Naive thymus-derived CD8-positive, alpha-beta T cell (primary cell): ENCODE measurements around the gene GGT6. TPM values are rescaled to one million over a fixed set of nuclear protein-coding genes. Genes with fewer than 3 reads are reported as not detected.
"Not testable (repeated sequence)": the region's sequence is repeated elsewhere in the genome, so short reads cannot be mapped to it uniquely, and the experiment has no call there.

Experiments
- ATAC-seq, 2 donors: fragments of 150-1000 bp; cut with Tn5 transposase in 1 of 2; sonication (Bioruptor Pico), chemical (Tn5 transposase) in 1 of 2; 1 replicate in 1 of 2; 2 replicates in 1 of 2; pipeline ENCODE4 v1.10.0; 2021; ENCODE audit warnings: mild to moderate bottlenecking in 2 of 2, moderate library complexity in 2 of 2
- POLR2A ChIA-PET: fragments of 350-600 bp; sonication (Branson Sonifier 250); formaldehyde crosslinking; loops from one replicate; lab custom pipeline; 2021; ENCODE audit warnings: antibody characterized with exemption; lab: Charles Lee
- DNase-seq, 10 donors: peaks; one replicate each; pipeline versions ENCODE4 v3.0.0 to v3.0.0-alpha.2; 2020 to 2022
- H3K27ac Mint-ChIP-seq, 10 donors: one replicate each; pipeline ENCODE4 v1.8.0; 2020 to 2022; ENCODE audit warnings: mild to moderate bottlenecking in 10 of 10, mixed read lengths in 10 of 10, moderate library complexity in 4 of 10, inconsistent platforms in 1 of 10
- H3K27me3 Mint-ChIP-seq, 5 donors: one replicate each; pipeline ENCODE4 v1.8.0; 2021 to 2022; ENCODE audit warnings: mixed read lengths in 5 of 5
- H3K36me3 Mint-ChIP-seq, 3 donors: one replicate each; pipeline ENCODE4 v1.8.0; 2020 to 2022; ENCODE audit warnings: mixed read lengths in 3 of 3, mild to moderate bottlenecking in 2 of 3, inconsistent platforms in 1 of 3
- H3K4me1 Mint-ChIP-seq, 4 donors: one replicate each; pipeline ENCODE4 v1.8.0; 2021 to 2022; ENCODE audit warnings: mixed read lengths in 4 of 4
- H3K4me3 Mint-ChIP-seq, 10 donors: one replicate each; pipeline ENCODE4 v1.8.0; 2020 to 2022; ENCODE audit warnings: mild to moderate bottlenecking in 10 of 10, mixed read lengths in 10 of 10, moderate library complexity in 6 of 10, inconsistent platforms in 1 of 10
- H3K9me3 Mint-ChIP-seq, 9 donors: one replicate each; pipeline ENCODE4 v1.8.0; 2020 to 2022; ENCODE audit warnings: mixed read lengths in 9 of 9, mild to moderate bottlenecking in 3 of 9, inconsistent platforms in 1 of 9, moderate library complexity in 1 of 9
- polyA plus RNA-seq, 3 donors: library from polyadenylated mRNA; unstranded; fragments of 300-500 nt; fragmentation: Illumina TruSeq; gene quantifications; one replicate each; pipeline ENCODE4 v1.2.3, GENCODE V29; 2021
- total RNA-seq, 8 experiments: library from RNA in 2 of 8; stranded (reverse) in 2 of 8; gene quantifications; one replicate each; pipeline ENCODE4 v1.2.3 and lab custom pipeline; 2021 to 2026

GGT6 gene
- total RNA-seq (not detected), polyA plus RNA-seq (not detected), total RNA-seq (lab: John Stamatoyannopoulos, UW) (0 reads per million in 6 experiments)

GRCh38 chr17:4560421-4560820 lies at the start of gene GGT6:
Gene GGT6 (minus strand): TSS chr17:4560577. CDS start chr17:4560521, 56 bp downstream.
- POLR2A ChIA-PET: interaction anchor here (0.5 kb wide), 1 partner anchor 417 kb away, joined by 3 read pairs; no protein-coding TSS in a partner anchor
- Mint-ChIP-seq H3K27ac (no peak within 1 kb of the TSS), H3K4me3 (no peak within 1 kb of the TSS), H3K9me3 (no peaks in the 10 kb centered on the region), H3K36me3 (no peaks in the 10 kb centered on the region), H3K4me1 (peaks cover 11 to 28% (median 24%) of the 10 kb centered on the region in 4 donors), H3K27me3 (peaks cover 0 to 1% (median 0%) of the 10 kb centered on the region in 5 donors)
- no peak for ATAC-seq
- DNase-seq: no peak

DNA sequence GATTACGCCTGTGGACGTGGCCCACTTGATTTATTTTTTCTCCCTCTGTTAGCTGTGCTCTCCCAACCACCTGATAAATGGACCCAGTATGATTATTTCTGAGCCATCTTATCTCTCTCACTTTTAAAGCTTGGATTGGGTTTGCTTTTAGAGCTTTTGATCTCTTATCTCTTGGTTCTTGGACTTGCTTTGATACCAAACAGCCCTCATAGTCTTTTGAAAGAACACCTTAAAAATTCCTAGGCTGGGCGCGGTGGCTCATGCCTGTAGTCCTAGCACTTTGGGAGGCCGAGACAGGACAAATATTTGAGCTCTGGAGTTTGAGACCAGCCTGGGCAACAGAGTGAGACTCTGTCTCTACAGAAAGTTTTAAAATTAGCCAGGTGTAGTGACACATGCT lies 49.8 kb upstream of the GGT6 start:
- H3K4me1 Mint-ChIP-seq: peaks cover 0 to 6% (median 1%) of the 10 kb centered on the region in 4 donors
- H3K27ac Mint-ChIP-seq: no peak overlapping the region
- no peaks in the 10 kb centered on the region for H3K9me3 Mint-ChIP-seq
- ATAC-seq: no peak
- no peak overlapping the region for H3K4me3 Mint-ChIP-seq
- no peaks in the 10 kb centered on the region for H3K36me3 Mint-ChIP-seq
- H3K27me3 Mint-ChIP-seq: peaks cover 12 to 28% (median 14%) of the 10 kb centered on the region in 5 donors
- no peak for DNase-seq
- POLR2A ChIA-PET: no interaction called here

- Mint-ChIP-seq H3K4me3 (no peak overlapping the region), H3K27ac (no peak overlapping the region), H3K36me3 (no peaks in the 10 kb centered on the region), H3K9me3 (no peaks in the 10 kb centered on the region), H3K4me1 (peaks cover 0 to 6% (median 1%) of the 10 kb centered on the region in 4 donors), H3K27me3 (peaks cover 12 to 28% (median 14%) of the 10 kb centered on the region in 5 donors)
- POLR2A ChIA-PET: no interaction called here
- ATAC-seq: no peak
- no peak for DNase-seq
Observed at GRCh38 chr17:4609761-4610160, 49.4 kb upstream of the GGT6 start.

DNA sequence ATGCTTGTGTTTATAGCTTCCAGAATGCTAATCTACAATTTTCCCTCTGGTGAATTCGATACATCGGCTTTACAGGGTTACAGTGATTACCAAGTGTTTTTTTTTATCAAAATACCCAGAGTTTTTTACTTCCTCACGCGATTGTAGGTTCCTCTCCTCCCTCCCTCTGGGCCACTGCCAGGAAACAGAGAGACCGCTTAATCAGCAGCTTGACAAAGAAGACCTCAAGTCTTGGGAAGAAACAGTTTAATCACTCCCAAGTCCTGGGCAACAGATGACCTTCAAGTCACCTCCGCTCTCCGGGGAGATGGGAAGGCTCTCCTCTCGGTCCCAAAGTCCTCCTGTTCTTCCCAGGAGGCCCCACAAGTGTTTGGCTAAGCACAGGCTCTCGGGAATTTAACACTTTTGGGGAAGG lies 47.4 kb upstream of the GGT6 start:
- no peaks in the 10 kb centered on the region for H3K9me3 Mint-ChIP-seq
- no peak for DNase-seq
- POLR2A ChIA-PET: no interaction called here
- H3K36me3 Mint-ChIP-seq: no peaks in the 10 kb centered on the region
- H3K27me3 Mint-ChIP-seq: peaks cover 12 to 28% (median 14%) of the 10 kb centered on the region in 5 donors
- peaks cover 0 to 6% (median 1%) of the 10 kb centered on the region in 4 donors for H3K4me1 Mint-ChIP-seq
- no peak overlapping the region for H3K27ac Mint-ChIP-seq
- H3K4me3 Mint-ChIP-seq: no peak overlapping the region
- no peak for ATAC-seq

DNA sequence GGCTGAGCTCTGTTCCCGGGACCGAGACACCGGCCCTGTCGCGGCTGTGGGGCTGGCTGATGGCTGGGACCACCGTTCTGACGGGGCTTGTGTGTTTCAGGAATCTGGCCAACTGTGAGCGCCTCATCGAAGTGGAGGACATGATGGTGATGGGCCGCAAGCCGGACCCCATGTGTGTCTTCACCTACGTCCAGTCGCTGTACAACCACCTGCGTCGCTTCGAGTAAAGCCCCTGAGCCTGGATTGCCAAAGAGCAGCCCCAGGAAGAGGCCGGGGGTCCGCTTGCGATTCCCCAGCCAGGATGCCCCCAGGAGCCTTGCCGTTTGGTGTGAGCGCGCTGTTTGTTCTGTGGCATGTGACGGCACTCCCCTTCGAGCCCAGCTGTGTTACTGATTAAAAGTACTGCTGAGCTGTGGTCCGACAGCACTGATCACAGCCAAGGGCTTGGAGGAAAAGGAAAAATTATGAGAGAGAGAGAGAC lies 46.9 kb upstream of the GGT6 start:
- ATAC-seq (no peak), DNase-seq (no peak)
- H3K4me1 Mint-ChIP-seq: peaks cover 0 to 6% (median 1%) of the 10 kb centered on the region in 4 donors
- POLR2A ChIA-PET: no interaction called here
- H3K36me3 Mint-ChIP-seq: no peaks in the 10 kb centered on the region
- H3K27ac Mint-ChIP-seq: peak overlapping the region in 1 of 10 donors; percentile 46
- no peaks in the 10 kb centered on the region for H3K9me3 Mint-ChIP-seq
- H3K4me3 Mint-ChIP-seq: no peak overlapping the region
- peaks cover 12 to 28% (median 14%) of the 10 kb centered on the region in 5 donors for H3K27me3 Mint-ChIP-seq

GRCh38 chr17:4605826-4606225 lies 45.4 kb upstream of the GGT6 start:
- Mint-ChIP-seq H3K27ac (no peak overlapping the region), H3K27me3 (peaks cover 10 to 25% (median 14%) of the 10 kb centered on the region in 5 donors), H3K36me3 (no peaks in the 10 kb centered on the region), H3K9me3 (no peaks in the 10 kb centered on the region), H3K4me3 (no peak overlapping the region), H3K4me1 (peaks cover 0 to 6% (median 1%) of the 10 kb centered on the region in 4 donors)
- DNase-seq (no peak), ATAC-seq (no peak)
- POLR2A ChIA-PET: no interaction called here

- H3K27ac Mint-ChIP-seq, H3K36me3 Mint-ChIP-seq, DNase-seq, H3K9me3 Mint-ChIP-seq, POLR2A ChIA-PET, ATAC-seq, H3K4me3 Mint-ChIP-seq, H3K4me1 Mint-ChIP-seq: not testable (repeated sequence)
- peaks cover 8 to 18% (median 16%) of the 10 kb centered on the region in 5 donors for H3K27me3 Mint-ChIP-seq
Observed at GRCh38 chr17:4604736-4605135, 44.4 kb upstream of the GGT6 start.

GRCh38 chr17:4604111-4604644 lies 43.8 kb upstream of the GGT6 start:
- peak overlapping the region in 1 of 10 donors; percentile 24 for H3K27ac Mint-ChIP-seq
- peaks cover 0 to 6% (median under 1%) of the 10 kb centered on the region in 4 donors for H3K4me1 Mint-ChIP-seq

DNA sequence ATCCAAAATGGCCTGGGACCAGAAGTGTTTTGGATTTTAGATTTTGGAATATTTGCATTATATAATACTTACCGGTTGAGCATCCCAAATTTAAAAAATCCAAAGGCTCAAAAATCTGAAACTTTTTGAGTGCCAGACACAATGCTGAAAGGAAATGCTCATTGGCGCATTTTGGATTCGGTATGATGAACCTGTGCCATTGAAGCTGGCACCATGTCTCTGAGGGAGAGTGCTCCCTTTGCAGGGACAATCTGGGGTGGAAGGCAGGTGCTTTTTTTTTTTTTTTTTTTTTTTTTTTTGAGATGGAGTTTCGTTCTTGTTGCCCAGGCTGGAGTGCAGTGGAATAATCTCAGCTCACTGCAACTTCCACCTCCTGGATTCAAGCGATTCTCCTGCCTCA lies 41.7 kb upstream of the GGT6 start:
- Mint-ChIP-seq H3K9me3 (no peaks in the 10 kb centered on the region), H3K27ac (no peak overlapping the region), H3K27me3 (peaks cover 0 to 18% (median 2%) of the 10 kb centered on the region in 5 donors), H3K4me3 (no peak overlapping the region), H3K4me1 (no peaks in the 10 kb centered on the region), H3K36me3 (no peaks in the 10 kb centered on the region)
- DNase-seq (no peak), ATAC-seq (no peak)
- POLR2A ChIA-PET: no interaction called here

More at GRCh38 chr17:4604111-4604644, 43.8 kb upstream of the GGT6 start:
- no peaks in the 10 kb centered on the region for H3K9me3 Mint-ChIP-seq
- POLR2A ChIA-PET: no interaction called here
- peaks cover 8 to 19% (median 10%) of the 10 kb centered on the region in 5 donors for H3K27me3 Mint-ChIP-seq
- no peak for DNase-seq
- H3K4me3 Mint-ChIP-seq: no peak overlapping the region
- H3K36me3 Mint-ChIP-seq: no peaks in the 10 kb centered on the region
- no peak for ATAC-seq

GRCh38 chr17:4601326-4601725 lies 40.9 kb upstream of the GGT6 start:
- no peak overlapping the region for H3K27ac Mint-ChIP-seq
- POLR2A ChIA-PET: no interaction called here
- H3K4me3 Mint-ChIP-seq: no peak overlapping the region
- H3K9me3 Mint-ChIP-seq: no peaks in the 10 kb centered on the region
- H3K36me3 Mint-ChIP-seq: no peaks in the 10 kb centered on the region
- DNase-seq (no peak), ATAC-seq (no peak)
- H3K27me3 Mint-ChIP-seq: peaks cover 0 to 20% (median 3%) of the 10 kb centered on the region in 5 donors
- no peaks in the 10 kb centered on the region for H3K4me1 Mint-ChIP-seq

DNA sequence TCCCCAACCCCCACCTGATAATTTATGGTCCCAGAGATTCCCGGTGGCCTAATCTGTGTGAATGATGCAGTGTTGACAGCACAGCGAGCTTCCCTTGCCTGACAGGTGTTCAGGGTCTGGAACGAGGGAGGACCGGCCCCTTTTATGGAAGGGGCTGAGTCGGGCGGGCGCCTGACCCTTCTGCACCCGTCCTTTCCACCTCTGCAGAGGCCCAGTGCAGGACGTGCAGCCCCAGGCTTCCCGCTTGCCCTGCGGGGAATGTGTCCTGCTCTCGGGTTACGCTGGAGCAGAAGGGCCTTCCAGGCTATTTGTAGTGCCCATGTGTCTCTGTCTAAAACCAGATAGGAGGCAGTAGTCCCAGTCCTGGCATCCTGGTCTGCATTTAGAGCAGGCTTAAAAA lies 40.2 kb upstream of the GGT6 start:
- H3K9me3 Mint-ChIP-seq: no peaks in the 10 kb centered on the region
- ATAC-seq (no peak), DNase-seq (no peak)
- H3K27me3 Mint-ChIP-seq: peaks cover 0 to 20% (median 3%) of the 10 kb centered on the region in 5 donors
- H3K4me3 Mint-ChIP-seq: no peak overlapping the region
- H3K27ac Mint-ChIP-seq: no peak overlapping the region
- POLR2A ChIA-PET: no interaction called here
- H3K4me1 Mint-ChIP-seq: no peaks in the 10 kb centered on the region
- H3K36me3 Mint-ChIP-seq: no peaks in the 10 kb centered on the region

DNA sequence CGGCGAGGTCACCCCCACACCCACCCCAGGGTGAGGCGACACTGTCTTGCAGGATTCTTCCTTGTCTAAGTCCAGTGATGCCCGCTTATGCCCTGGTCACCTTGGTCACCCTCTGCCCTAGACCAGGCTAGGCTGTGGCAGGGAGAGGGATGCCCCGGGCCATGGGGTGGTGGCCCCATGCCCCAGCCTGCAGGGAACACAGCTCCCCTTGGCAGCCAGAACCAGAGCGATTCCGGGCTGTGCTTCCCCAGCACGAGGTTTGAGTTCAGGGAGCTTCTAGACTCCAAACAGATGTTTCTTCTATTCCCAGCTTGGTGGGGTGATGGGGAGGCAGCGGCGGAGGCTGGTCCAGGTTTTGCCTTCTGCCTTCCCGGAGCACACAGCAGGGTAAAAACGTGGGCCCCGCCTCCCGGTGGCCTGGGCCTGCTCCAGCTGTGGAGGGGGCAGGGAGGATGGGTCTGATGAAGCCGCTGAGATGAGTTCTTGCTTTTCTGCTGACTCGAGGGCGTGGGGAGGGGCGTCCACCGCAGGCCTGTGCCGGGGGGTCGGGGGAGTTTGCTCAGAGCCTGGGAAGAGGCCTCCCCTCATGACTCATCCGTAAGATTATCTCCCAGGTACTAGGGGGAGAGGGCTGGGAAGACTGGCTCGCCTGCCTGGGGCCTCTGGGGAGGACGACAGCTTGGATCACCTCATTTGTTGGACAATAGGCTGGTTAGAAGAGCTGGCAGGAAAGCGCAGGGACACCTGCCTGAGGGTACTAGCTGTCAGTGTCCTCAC lies 39.3 kb upstream of the GGT6 start:
- peaks cover 0 to 20% (median 3%) of the 10 kb centered on the region in 5 donors for H3K27me3 Mint-ChIP-seq
- no peak overlapping the region for H3K4me3 Mint-ChIP-seq
- H3K4me1 Mint-ChIP-seq: peaks cover 0 to 7% (median 4%) of the 10 kb centered on the region in 4 donors
- H3K27ac Mint-ChIP-seq: peak overlapping the region in 1 of 10 donors; percentile 49
- no peaks in the 10 kb centered on the region for H3K36me3 Mint-ChIP-seq
- POLR2A ChIA-PET: interaction anchor here (0.7 kb wide), 1 partner anchor 178 kb away, joined by 3 read pairs; no protein-coding TSS in a partner anchor
- DNase-seq (no peak), ATAC-seq (no peak)
- no peaks in the 10 kb centered on the region for H3K9me3 Mint-ChIP-seq
